DMS53 treated with DMSO at 0.1 percent for 48 hours (cell line): Measurements from ENCODE around the gene PLXNA2.
A peak's percentile ranks its signal among the peaks of the same experiment; 100 is the strongest.

Source experiments
- DNase-seq: peaks from one replicate; lab custom pipeline; 2025; ENCODE audit not compliant: unreplicated experiment; lab: John Stamatoyannopoulos, UW

The PLXNA2 gene

DNA sequence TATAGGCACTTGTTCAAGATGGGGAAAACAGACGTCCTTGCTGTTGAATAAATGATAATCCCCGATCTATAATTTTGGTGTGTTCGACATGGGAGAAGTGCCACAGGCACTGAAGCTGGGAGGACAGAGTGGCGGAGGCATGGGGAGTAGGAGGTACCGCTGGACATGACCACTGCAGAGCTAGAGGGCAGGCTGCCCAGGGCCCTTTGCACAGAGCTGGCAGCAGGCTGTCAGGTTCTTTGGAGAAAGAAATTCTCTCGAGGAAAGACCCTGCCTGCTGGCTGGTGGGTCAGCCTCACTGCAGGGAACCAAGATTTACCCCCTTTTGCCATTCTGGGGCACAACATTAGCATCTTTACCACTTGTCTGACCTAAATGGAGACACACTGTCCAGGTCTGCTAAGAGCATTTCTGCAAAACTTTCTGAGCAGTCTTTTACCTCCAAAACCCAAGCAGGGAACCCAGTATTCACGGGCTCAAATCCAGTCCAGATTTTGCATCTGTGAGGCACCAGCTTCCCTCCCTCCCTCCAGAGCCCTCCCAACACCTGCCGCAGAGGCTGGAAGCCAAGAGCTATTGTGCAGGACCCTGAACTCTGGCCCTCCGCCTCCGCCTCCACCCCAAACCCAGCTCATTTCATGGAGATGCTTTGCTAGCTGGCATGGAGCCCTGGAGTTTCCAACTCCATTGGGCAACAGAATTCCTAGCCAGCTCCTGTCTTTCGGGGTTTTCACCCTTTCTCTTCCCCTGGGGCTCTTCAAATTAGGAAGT is 142.3 kb downstream of the PLXNA2 start:
- DNase-seq: no peak

DNA sequence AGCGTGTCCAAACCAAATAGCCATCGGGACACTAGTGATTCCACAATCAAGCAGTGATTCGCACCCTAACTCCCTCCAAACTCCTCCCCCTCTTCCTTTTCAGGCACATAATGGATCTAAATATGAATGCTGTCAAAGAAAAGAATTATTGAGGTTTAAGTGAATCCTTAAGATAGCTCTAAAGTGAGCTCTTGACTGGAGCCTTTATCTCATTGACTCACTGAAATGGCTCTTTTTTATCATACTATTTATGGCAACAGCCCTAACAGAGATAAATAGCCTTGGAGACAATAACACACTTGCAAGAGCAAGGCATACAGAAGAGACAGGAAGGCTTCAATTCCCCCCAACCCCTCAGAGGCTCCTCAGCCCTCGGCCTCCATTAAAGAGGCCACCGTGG is 143.3 kb downstream of the PLXNA2 start:
- DNase-seq: no peak

DNA sequence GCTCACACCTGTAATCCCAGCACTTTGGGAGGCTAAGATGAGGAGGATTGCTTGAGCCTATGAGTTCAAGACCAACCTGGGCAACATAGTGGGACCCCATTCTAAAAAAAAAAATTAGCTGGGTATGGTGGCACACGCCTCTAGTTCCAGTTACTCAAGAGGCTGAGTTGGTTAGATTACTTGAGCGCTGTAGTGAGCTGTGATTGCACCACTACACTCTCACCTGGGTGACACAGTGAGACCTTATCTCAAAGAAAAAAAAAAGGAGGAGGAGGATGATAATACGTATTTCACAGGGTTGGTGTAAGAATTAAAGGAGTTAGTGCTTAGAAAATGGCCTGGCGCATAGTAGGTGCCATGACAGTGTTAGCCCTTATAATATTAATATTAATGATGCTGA is 144.1 kb downstream of the PLXNA2 start:
- DNase-seq: no peak

DNA sequence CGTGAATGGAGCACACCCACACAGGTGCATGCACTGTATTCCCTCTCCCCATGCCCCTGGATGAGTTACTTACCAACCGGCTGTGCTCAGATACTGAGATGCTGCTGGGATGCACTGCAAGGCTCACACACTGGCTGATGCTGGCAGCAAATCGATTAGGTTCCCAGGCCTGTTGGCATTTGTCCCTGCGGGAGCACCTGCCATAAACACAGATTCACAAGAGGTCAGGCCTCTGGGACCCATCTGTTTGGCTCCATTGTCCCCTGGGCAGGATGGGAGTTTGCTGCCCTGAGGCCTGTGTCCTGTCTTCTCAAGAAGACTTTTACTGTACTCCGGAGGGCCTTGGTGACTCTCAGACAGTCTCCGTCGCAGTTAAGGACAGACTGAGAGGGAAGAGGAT is 145.4 kb downstream of the PLXNA2 start:
- DNase-seq: no peak

DNA sequence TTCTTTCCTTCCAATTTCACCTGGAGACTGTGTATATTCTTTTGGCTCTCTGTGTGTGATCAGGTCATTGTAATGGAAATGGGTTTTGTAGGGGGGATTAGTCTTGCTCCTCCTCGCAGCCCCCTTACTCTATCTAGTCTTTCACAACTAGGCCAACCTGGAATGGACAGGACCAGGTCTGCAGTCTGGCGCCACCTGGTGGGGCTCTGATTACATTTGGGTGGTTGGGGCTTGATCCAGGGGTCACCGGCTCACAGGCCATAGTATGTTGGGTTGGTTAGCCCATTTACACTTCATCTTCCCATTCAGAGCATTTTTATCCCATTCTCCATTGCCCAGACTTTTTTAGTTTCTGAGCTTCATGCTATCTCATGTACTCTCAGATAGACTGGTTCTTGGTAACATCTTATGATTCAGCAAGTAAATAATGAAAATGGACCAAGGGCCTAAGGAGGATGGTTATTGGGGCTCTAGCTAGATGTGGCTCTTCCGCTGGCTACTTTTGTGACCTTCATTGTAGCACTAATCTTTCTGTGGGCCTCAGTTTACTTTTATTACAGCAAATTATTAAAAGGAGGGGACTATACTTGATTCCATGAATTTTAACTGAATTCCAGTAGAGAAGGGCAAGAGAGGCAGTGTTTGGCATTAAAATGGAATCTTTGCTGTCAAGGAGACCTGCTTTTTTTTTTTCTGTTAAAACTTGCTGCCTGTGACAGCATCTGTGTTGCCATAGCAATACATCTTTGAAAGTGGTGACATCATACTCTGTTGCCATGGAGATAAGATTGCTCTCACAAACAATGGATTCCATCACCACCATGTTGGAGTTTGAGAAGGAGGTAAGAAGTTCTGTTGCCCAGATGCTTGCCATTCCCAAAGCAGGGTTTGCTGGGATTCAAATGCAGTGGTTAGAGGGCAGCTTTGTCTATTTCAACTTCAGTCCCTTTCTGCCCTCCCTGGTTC is 150.1 kb downstream of the PLXNA2 start:
- peak; percentile 1 for DNase-seq

DNA sequence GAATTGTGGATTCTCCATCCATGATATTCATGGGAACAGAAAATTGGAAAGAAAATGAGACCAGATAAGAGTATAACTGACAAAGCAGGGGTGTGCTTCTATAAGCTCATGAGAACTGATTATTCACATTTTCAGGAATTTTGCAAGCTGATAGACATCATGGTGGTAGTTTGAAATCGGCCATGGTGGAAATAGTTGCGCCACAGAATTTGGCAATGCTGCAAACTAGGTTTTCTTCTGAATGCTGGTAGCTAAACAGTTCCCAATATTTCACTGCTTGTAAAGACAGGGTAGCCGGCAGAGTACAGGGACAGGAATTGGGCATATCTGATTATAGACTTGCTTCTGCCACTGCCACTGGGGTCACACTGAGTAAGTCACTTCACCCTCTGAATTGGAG is 151.1 kb downstream of the PLXNA2 start:
- no peak for DNase-seq

DNA sequence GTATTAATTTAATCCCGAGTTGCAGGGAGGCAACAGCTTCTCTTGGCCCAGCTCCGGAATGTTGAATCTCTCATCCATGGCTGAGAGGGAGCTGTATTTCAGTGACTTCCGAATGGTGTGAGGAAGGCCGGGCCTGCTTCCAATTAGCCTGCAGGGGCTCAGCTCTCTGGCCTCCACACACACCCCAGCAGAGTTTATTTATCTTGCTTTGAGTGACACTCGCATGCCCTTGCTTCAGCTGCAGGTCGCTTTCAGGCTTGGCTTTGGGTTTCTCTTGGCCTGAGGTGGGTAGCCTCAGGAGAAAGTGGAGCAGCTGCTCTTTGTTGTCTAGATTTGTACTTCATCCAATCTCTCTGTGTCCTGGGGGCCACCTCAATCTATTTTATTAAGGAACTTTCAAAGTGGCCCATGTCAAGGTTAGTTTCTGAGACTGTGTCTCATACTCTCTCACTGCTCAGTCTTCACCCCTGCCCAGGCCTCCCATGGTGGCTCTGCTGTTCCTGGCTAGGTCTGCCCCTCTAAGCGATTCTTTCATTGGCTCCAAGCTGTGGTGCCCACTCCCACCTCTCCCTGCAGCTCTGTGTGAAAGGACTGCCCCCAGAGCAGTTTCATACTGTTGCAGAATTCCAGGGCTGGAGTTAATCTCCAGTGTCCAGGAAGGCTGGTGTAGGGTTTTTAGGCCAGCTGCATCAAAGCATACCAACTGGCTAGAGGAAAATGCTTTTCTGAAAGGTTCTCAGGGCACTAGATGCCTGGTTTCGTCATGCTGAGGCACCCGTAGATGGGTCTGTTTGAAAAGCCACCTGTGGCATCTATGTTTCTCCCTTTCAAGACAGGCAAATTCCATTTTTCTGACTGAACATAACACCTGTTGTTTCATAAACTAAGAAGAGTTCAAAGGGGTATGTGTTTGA is 153.5 kb downstream of the PLXNA2 start:
- DNase-seq: no peak

DNA sequence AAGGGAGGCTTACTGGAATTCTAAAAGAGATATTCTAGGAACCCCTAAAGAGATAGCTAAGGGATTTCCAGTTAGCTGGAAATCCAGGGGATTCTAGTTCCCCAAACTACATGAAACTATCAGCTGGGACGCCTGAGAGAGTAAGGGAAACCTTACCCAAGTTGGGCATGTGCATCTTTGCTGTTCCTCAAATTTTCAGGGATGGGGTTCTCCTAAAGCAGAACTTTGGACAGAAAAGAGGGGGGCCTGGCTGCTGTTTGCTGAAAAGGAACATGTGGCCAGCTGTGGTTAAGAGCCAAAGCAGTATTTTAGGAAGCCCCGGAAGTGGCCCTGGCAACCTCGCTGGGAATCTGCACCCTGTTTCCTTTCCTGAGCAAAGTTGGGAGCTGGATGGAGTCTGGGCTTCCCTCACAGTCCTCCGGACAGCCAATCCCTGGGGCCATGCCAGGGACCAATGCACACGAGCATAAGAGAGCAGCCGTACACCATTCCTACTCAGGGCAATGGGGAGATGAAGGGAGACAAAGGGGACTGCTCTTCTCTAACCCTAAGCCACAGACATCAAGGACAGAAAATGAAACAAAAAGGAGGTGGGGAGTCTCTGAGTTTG is 154.3 kb downstream of the PLXNA2 start:
- DNase-seq: no peak

DNA sequence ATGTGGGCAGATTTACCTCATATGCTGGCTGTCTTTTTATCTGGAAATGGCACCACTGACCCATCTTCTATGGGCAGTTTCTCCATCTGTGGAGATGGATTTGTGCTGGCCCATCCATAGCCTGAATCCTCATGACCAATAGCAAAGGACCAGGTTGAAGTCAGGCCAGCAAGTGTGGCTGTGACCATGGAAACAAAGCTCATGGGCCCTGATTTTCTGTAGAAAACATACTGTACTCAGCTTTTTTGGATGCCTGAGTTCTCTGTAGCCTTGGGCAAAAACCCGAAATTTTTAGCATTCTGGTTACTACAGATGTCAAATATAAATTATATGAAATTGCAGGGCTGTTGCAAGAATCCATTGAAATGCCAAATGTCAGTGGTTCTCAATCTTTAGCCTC is 155.0 kb downstream of the PLXNA2 start:
- no peak for DNase-seq

DNA sequence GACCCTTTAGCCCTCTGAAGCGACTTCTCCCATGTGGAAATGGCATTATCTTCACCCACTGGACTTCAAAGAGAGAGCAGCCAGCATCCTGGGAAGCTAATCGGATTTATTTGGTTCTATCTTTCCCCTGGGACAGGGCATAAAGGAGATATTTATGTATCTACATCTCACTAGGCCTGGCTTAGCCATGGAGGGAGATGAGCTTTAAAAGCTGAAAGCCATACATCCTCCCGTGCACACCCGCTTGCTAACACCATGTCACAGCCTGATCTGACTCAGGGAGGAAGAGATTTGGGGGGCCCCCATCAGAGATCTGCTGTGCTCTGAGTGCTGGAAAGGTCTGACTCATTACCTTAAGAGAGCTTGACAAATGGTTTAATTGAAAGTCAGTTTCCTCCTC is 155.9 kb downstream of the PLXNA2 start:
- DNase-seq: no peak

DNA sequence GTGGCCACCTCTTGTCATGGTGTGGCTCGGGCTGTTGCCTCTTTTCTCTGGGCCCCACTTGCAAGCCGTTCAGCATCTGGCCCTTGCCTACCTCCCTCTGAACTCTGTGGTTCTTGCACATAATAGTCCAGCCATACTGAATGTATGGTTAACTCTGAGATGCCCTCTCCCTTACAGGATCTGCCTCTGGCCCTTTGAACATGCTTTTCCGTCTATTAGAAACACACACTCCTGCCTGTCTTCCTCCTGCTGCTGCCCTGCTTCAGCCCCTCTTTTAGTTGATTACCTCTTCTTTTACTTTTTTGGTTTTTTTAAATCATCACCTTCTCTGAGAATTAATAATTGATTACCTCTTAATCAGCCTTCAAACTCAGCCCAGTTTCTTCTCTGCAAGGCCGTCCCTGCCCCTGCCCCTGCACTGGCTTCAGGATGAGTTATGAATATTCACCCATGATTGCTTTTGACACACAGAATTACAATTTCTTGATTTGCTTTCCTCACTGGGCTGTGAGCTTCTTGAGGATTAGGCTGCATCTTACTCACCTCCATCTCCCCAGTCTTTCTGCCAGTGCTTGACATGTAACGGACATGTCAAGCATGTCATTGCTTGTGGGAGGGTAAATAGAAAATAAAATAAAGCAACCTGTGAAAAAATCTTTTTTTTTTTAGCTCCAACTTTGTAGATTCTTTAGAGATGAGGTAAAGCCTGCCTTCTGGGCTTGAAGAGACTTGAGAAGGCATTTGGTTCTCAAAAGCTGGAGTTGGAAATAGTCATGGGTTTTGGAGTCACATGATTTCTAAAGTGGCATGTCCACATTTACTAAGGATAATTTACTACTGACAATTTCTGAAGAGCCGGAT is 158.3 kb downstream of the PLXNA2 start:
- no peak for DNase-seq

DNA sequence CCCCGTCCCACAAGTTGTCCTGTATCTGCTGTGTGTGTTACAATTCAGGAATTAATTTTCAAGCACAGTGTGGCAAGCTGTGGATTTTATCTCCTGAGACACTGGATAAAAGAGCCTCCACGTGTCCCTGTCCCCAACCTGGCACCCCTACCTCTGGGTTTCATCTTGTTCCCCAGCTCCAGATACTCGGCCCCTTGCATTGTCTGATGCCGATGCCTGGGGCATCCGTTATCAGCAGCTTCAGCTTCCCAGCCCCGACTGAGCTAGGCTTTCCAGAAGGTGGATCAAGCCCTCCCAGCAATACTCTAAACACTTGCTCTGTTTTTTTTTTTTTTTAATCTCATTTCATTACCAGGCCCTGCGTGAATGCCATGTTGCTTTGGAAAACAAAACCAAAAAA is 159.4 kb downstream of the PLXNA2 start:
- DNase-seq: no peak

DNA sequence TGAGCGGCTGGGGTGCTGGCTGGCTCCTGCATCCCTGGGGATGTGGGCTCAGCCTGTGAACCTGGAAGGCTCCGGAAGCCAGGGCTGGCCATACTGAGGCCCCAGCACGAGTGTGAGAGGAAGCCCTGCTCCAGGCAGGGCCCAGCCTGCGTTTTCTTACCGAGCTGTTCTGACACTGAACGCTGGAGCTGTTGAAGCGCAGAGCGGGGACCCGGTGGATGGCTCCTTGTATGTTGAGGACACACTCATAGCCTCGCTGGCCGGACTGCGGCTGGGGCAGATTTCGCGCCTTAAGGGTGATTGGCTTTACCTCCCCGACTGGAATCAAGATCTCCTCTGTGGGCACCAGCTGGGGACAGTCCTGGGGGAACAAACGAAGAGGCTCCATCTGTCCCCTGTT is 160.0 kb downstream of the PLXNA2 start:
- no peak for DNase-seq

DNA sequence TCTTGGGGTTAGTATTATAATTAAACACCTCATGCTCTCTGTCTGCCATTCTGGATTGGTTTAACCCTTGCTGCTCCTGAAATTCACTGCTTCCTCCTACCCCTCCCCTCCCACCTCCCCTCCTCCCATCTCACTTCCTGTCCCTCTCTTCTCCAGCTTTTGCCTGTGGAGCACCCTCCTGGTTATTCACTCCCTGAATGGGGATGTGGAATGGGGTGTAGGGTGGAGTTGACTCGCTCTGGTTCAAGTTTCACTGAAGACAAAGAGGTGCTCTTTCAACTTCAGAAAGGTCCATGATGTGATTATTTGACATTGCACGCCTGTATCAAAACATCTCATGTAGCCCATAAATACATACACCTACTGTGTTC is 160.5 kb downstream of the PLXNA2 start:
- DNase-seq: no peak

DNA sequence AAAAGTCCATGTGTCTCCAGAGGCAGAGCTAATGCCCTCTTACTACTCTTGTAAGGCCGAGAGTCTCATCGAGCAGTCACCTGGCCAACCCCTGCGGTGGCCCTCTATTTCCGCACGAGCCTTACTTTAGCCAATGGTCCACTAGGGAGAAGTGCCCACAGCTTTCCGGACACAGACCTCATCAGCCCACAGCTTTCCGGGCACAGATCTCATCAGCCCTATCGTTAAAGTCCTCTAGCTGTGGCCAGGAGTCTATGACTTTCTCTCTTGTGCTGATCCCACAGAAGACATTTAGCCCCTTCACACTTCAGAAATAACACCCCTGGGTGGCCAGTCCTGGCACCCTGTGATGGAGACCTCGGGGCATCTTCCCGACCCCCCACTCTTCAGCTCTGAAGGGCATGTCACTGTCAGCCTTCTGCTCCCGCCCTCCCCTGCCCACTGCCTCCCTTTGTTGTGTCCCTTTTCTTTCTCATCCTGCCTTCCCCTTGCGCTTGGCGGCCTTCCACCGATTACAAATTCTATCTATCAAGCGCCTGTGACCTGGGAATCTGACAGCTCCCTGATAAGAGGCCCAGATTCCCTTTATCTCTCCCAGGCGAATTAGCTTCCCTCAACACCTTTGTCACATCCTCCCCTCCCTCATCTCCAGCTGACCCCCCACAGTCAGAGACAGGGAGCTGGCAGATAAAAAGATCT is 161.0 kb downstream of the PLXNA2 start:
- no peak for DNase-seq

DNA sequence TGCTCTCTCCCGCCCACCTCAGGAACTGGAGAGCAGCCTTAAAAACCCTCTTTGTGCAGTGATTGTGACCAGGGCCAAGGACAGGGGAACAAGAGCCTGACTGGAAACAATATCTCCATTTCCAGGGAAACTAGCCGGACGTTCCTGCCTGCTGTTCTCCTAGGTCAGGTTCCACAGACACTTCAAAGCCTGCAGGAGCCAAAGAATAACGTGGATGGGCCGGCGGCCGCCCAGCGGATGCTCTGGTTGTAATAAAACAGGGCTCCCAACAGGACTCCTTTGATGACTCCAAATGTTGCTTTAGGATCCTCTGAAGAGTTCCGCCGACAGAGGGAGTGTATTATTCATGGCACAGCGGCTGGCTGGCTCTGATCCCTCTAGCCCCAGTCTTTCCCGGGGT is 162.2 kb downstream of the PLXNA2 start:
- no peak for DNase-seq

DNA sequence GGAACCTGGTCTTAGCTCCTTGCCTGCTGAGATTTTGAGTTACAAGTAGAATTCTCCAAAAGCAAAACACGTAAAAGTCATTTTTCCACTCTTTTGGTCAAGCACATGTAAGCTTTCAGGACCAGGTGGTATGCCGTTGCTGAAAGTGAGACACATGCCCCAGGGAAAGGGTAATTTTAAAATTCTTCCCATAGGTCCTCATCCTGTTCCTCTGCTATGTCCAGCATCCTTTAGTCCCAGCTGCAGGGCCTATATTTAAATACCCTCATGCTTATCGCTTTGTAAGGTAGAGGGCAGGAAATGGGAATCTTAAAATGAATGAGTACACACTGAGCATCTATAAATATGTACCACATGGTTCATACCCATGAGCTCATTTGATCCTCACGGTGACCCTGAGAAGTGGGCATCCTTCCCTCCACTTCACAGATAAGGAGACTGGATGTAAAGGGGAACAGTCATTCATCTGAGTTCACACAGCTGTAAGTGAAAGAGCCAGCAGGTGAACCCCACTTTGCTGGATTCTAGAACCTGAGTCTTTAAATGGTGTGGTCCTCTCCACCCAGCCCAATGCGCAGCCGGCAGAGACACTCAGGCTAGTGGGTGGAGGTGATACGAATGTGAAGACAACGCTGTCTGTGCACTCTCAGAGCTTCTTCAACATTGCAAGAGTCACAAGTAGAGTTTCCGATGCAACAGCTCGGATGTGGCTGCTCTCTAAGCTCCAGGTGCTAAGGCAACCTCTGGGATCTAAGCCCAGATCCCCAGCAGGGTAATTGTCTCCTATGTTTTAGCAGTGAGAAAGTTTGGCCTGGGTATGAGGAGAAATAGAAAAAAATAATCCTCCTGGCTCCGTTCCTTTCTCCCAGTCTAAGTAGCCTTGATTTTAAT is 163.5 kb downstream of the PLXNA2 start:
- DNase-seq: no peak

DNA sequence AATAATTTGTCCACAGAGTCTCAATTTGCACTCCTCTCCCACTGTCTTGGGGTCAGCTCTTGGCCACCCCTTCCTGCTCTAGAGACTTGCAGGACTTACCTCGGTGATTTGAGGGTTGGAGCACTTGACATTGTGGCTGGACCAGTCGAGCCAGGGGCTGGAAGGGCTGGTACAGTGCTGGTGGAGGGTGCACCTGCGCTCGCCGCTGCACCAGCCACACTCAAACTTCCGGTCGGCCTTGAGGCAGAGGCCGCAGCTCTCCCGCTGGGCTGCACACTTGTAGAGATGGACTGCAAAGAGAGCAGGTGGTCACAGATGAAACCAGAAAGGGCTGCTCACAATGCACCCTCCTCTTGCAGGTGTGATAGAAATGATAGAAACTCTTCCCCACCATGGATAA is 165.0 kb downstream of the PLXNA2 start:
- DNase-seq: no peak
